ENCODE data around the gene RIOX2. TPM values are rescaled to one million over a fixed set of nuclear protein-coding genes. Genes with fewer than 3 reads are reported as not detected.

RIOX2 gene
- polyA plus RNA-seq, 3 donors: 15.3 to 18.7 (median 18.3) TPM

GRCh38 chr3:97988784-97989568 lies 16.7 kb upstream of the RIOX2 start:
- peaks cover 0 to 8% (median 0%) of the 10 kb centered on the region in 7 donors for H3K9me3 Mint-ChIP-seq
- no peak overlapping the region for H2AFZ ChIP-seq (ENCODE audit: insufficient read depth, low read depth, low read length, poor library complexity, severe bottlenecking)
- no peaks in the 10 kb centered on the region for H4K20me1 ChIP-seq (ENCODE audit: insufficient read depth, low read length)
- H3K27me3 Mint-ChIP-seq (ENCODE audit: low read depth in 3 of 3): peaks cover 0 to 1% (median 0%) of the 10 kb centered on the region in 3 donors
- 95% methylated on average over 3 of the region's 3 CpGs for WGBS (ENCODE audit: insufficient coverage)
- H3K4me3 Mint-ChIP-seq: no peak overlapping the region
- H3K36me3 Mint-ChIP-seq: no peaks in the 10 kb centered on the region
- H3K27me3 ChIP-seq (ENCODE audit: control insufficient read depth in 2 of 2, insufficient read depth in 2 of 2, low read length in 2 of 2): no peaks in the 10 kb centered on the region
- no peak for TF ChIP-seq CTCF (IDR thresholded peaks at IDR 0.05)
- no peaks in the 10 kb centered on the region for H3K9me3 ChIP-seq (replicated peaks in 1 of 2; ENCODE audit: control insufficient read depth in 1 of 2, insufficient read depth in 1 of 2, low read length in 2 of 2)
- intact Hi-C loops (cut with micrococcal nuclease): no loop called here
- no peak overlapping the region for H3K4me3 ChIP-seq (replicated peaks in 1 of 3; ENCODE audit: low read depth in 2 of 3, low read length in 3 of 3)
- peaks cover 15% of the 10 kb centered on the region for H3K4me1 Mint-ChIP-seq
- DNase-seq: no peak
- H3K36me3 ChIP-seq (replicated peaks in 1 of 2; ENCODE audit: control insufficient read depth in 1 of 2, insufficient read depth in 2 of 2, low read length in 2 of 2): no peaks in the 10 kb centered on the region
- no peak overlapping the region for H3K27ac Mint-ChIP-seq
- H3K4me1 ChIP-seq (ENCODE audit: control insufficient read depth in 1 of 2, insufficient read depth in 2 of 2, low read length in 2 of 2): peaks cover 9 to 12% of the 10 kb centered on the region in 2 donors
- no peak overlapping the region for H3K4me2 ChIP-seq (replicated peaks; ENCODE audit: extremely low read depth, low read length, poor library complexity, severe bottlenecking)
- no peak overlapping the region for H3K27ac ChIP-seq (ENCODE audit: low read depth in 1 of 2, low read length in 2 of 2)
- H3K79me2 ChIP-seq (ENCODE audit: insufficient read depth, low read length): no peaks in the 10 kb centered on the region
- H3K9ac ChIP-seq (ENCODE audit: insufficient read depth, low read length, poor library complexity, severe bottlenecking): no peak overlapping the region

GRCh38 chr3:97987306-97987705 lies 15.1 kb upstream of the RIOX2 start:
- Histone ChIP-seq H3K4me2 (replicated peaks; ENCODE audit: extremely low read depth, low read length, poor library complexity, severe bottlenecking) (no peak overlapping the region), H3K27me3 (ENCODE audit: control insufficient read depth in 2 of 2, insufficient read depth in 2 of 2, low read length in 2 of 2) (no peaks in the 10 kb centered on the region), H4K20me1 (ENCODE audit: insufficient read depth, low read length) (no peaks in the 10 kb centered on the region), H3K4me1 (ENCODE audit: control insufficient read depth in 1 of 2, insufficient read depth in 2 of 2, low read length in 2 of 2) (peaks cover 9 to 12% of the 10 kb centered on the region in 2 donors), H3K79me2 (ENCODE audit: insufficient read depth, low read length) (no peaks in the 10 kb centered on the region), H2AFZ (ENCODE audit: insufficient read depth, low read depth, low read length, poor library complexity, severe bottlenecking) (no peak overlapping the region), H3K9me3 (replicated peaks in 1 of 2; ENCODE audit: control insufficient read depth in 1 of 2, insufficient read depth in 1 of 2, low read length in 2 of 2) (no peaks in the 10 kb centered on the region), H3K9ac (ENCODE audit: insufficient read depth, low read length, poor library complexity, severe bottlenecking) (no peak overlapping the region), H3K4me3 (replicated peaks in 1 of 3; ENCODE audit: low read depth in 2 of 3, low read length in 3 of 3) (no peak overlapping the region), H3K27ac (ENCODE audit: low read depth in 1 of 2, low read length in 2 of 2) (no peak overlapping the region), H3K36me3 (replicated peaks in 1 of 2; ENCODE audit: control insufficient read depth in 1 of 2, insufficient read depth in 2 of 2, low read length in 2 of 2) (no peaks in the 10 kb centered on the region)
- H3K27me3 Mint-ChIP-seq (ENCODE audit: low read depth in 3 of 3): no peaks in the 10 kb centered on the region
- intact Hi-C loops (cut with micrococcal nuclease): no loop called here
- H3K36me3 Mint-ChIP-seq: no peaks in the 10 kb centered on the region
- H3K4me1 Mint-ChIP-seq: peaks cover 15% of the 10 kb centered on the region
- H3K4me3 Mint-ChIP-seq: no peak overlapping the region
- H3K27ac Mint-ChIP-seq: no peak overlapping the region
- DNase-seq: no peak
- H3K9me3 Mint-ChIP-seq: peaks cover 0 to 8% (median 0%) of the 10 kb centered on the region in 7 donors
- no CpG with 5 or more reads among the region's 2 CpGs for WGBS (ENCODE audit: insufficient coverage)
- TF ChIP-seq CTCF (IDR thresholded peaks at IDR 0.05): no peak

Measured in CD14-positive monocyte (primary cell).